Stomach (tissue), 9 donors: Measurements from ENCODE around the gene MYL11. TPM values are rescaled to one million over a fixed set of nuclear protein-coding genes. Genes with fewer than 3 reads are reported as not detected.

ENCODE experiments used
- DNase-seq, 2 donors: peaks; one replicate each; pipeline versions ENCODE4 v3.0.0 to v3.0.0-alpha.2; 2013 to 2019
- H3K27ac ChIP-seq, 5 donors: fragments of 200-600 bp in 4 of 5; sonication (generic) in 4 of 5; one replicate each; pipeline ENCODE4 v1.5.1; 2013 to 2019; ENCODE audit warnings: mild to moderate bottlenecking in 1 of 5, moderate library complexity in 1 of 5
- H3K27me3 ChIP-seq, 3 donors: fragments of 200-600 bp; sonication (generic); one replicate each; pipeline ENCODE4 v1.5.1; 2017 to 2019; ENCODE audit warnings: mixed run types in 1 of 3
- H3K36me3 ChIP-seq, 4 donors: fragments of 200-600 bp; sonication (generic); 1 replicate in 3 of 4; 2 replicates in 1 of 4; pipeline ENCODE4 v1.5.1; 2016 to 2019
- H3K4me1 ChIP-seq, 4 donors: fragments of 200-600 bp; sonication (generic); one replicate each; pipeline ENCODE4 v1.5.1; 2016 to 2019
- H3K4me3 ChIP-seq, 4 donors: fragments of 200-600 bp; sonication (generic) in 3 of 4; one replicate each; pipeline ENCODE4 v1.5.1; 2016 to 2019; ENCODE audit warnings: mild to moderate bottlenecking in 1 of 4
- H3K9me3 ChIP-seq, 4 donors: fragments of 200-600 bp; sonication (generic); one replicate each; pipeline ENCODE4 v1.5.1; 2016 to 2019
- CTCF ChIP-seq, 7 experiments: fragments of 450-650 bp in 4 of 7; fragments of 200-600 bp in 3 of 7; sonication (generic) in 3 of 7; IDR thresholded peaks; one replicate each; pipeline ENCODE4 v1.5.1; 2016 to 2019; ENCODE audit warnings: antibody characterized with exemption in 7 of 7, control low read depth in 2 of 7, mild to moderate bottlenecking in 1 of 7
- EP300 ChIP-seq: sonication (generic); formaldehyde crosslinking; IDR thresholded peaks from one replicate; pipeline ENCODE4 v1.6.1; 2017; ENCODE audit warnings: antibody characterized with exemption
- POLR2A ChIP-seq, 4 donors: fragments of 450-650 bp; IDR thresholded peaks; one replicate each; pipeline ENCODE4 v1.6.1; 2016; ENCODE audit warnings: antibody characterized with exemption in 4 of 4, control low read depth in 2 of 4, mild to moderate bottlenecking in 1 of 4, moderate library complexity in 1 of 4
- POLR2AphosphoS5 ChIP-seq, 3 donors: sonication (generic); formaldehyde crosslinking; IDR thresholded peaks; one replicate each; pipeline ENCODE4 v1.6.1; 2016; ENCODE audit warnings: antibody characterized with exemption in 3 of 3
- WGBS, 5 donors: extraction: QIAGEN DNeasy Blood & Tissue Kit in 3 of 5; methylation state at CpG; one replicate each; pipeline versions ENCODE4 v1.1.5 to v1.1.7; 2013 to 2018; 5-methylcytosine and 5-hydroxymethylcytosine counted together
- intact Hi-C: fragments of 100-400 bp; cut with DNase I; formaldehyde crosslinking; loops from one replicate; pipeline ENCODE4 v1.15.1; 2023; ENCODE audit warnings: low total_unique reads
- polyA plus RNA-seq, 3 donors: library from polyadenylated mRNA; stranded (reverse); fragments of 200-250 nt; gene quantifications; one replicate each; pipeline ENCODE4 v1.2.3, GENCODE V29; 2013
- total RNA-seq, 5 donors: library from RNA; depleted of rRNA; stranded (reverse); fragments of >200 nt; gene quantifications; one replicate each; pipeline versions ENCODE4 v1.1.0 to v1.2.3, GENCODE V29; 2014 to 2016
- donor health status: healthy with polysubstance abuse.
- donor health status: Bipolar disorder and iron deficiency.
- donor health status: healthy.

MYL11 gene
- total and polyA plus RNA-seq, 8 donors, result 1.6 to 4.7 TPM; not detected in 6

DNA sequence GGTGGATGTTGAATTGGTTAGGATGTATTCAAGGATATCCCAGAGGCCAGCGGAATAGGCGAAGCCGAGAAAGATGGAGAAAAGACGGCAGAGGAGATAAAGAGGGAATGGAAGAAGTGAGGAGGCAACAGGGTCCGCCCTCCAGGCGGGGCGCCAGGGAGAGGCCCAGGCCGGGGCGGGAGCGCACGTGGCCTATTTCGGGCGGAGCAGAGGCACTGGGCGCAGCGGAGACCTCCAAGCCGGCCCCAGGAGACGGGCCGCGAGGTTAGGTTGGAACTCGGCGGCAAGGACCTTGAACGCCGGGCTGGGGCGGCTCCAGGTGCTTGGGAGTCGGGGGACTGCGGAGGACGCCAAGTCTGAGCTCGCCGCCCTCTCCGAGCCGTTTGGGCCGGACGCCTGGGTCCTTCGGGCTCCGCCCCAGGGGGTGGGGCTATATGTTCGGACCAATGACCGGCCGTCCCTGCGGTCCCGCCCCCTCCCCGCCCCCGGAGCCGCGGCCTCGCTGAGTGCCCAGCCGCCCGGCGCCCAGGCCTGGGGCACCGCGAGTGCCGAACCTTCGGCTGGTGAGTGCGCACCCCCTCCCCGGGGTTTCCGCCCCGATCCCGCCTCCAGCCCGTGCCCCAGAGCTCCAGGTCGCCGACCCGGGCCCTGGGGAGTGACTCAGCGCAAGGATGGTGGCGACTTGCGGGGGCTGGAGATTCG, 32.7 kb downstream of the MYL11 start, which contains the start of gene ZNF771:
Gene ZNF771 (plus strand): TSS at position 505 of the 702 bp plus-strand sequence. CDS start 448 bp downstream, outside the sequence.
- no peaks in the 10 kb centered on the region for H3K9me3 ChIP-seq
- H3K4me1 ChIP-seq, result peaks cover 21 to 38% (median 31%) of the 10 kb centered on the region in 4 donors
- H3K27me3 ChIP-seq, result no peaks in the 10 kb centered on the region
- peak; percentile 95 to 97 for DNase-seq
- peak within 1 kb of the TSS; percentile 88 to 93 (median 90) for H3K27ac ChIP-seq
- peaks cover 6 to 12% (median 10%) of the 10 kb centered on the region in 4 donors for H3K36me3 ChIP-seq
- WGBS, 5 donors, result 0 to 2% (median 1%) methylated on average over 29 to 65 of the region's 65 CpGs
- TF ChIP-seq CTCF (IDR thresholded peaks at IDR 0.05), result no peak
- TF ChIP-seq POLR2A (IDR thresholded peaks at IDR 0.05), result no peak
- peak in 2 of 3 donors; percentile 19 to 76 for TF ChIP-seq POLR2AphosphoS5 (IDR thresholded peaks at IDR 0.05)
- peak within 1 kb of the TSS; percentile 56 to 77 (median 64) for H3K4me3 ChIP-seq
- intact Hi-C loops, result no loop called here

DNA sequence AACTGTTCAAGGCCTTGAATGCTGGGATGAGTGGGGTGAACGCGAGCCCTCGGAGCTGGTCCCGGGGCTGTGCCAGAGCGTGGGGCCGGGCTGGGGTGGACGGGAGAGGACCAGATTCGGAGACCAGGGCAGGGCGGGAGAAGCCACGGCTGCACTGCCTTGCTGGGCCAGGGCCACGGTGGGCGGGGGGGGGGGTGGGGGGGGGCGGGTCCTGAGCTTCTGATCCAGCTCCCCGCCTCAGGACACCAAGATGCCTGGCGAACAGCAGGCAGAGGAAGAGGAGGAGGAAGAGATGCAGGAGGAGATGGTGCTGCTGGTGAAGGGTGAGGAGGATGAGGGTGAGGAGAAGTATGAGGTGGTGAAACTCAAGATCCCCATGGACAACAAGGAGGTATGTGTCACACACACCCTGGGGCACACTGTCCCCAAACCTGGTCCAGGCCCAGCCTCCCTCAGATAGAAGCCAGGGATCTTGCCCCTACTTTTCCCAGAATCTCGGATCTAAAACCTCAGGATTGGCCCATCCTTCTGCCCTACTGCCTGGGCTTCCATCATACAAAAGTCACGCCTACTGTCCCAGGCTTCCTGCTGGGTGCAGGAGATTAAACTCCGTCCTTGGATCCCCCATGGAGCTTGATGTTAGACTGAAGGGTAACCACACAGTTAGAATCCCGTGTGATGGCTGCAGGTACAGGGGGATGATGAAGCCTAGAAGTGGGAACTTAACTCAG, 33.4 kb downstream of the MYL11 start:
- WGBS, 5 donors, result 11 to 19% (median 14%) methylated on average over 9 to 18 of the region's 19 CpGs
- H3K27ac ChIP-seq, result peak overlapping the region; percentile 88 to 93 (median 90)
- peaks cover 8 to 17% (median 11%) of the 10 kb centered on the region in 4 donors for H3K36me3 ChIP-seq
- peak overlapping the region; percentile 56 to 77 (median 64) for H3K4me3 ChIP-seq
- no peak for DNase-seq
- no peaks in the 10 kb centered on the region for H3K27me3 ChIP-seq
- intact Hi-C loops, result no loop called here
- no peaks in the 10 kb centered on the region for H3K9me3 ChIP-seq
- peaks cover 21 to 38% (median 31%) of the 10 kb centered on the region in 4 donors for H3K4me1 ChIP-seq
- TF ChIP-seq CTCF (IDR thresholded peaks at IDR 0.05) (no peak), EP300 (no peak), POLR2AphosphoS5 (IDR thresholded peaks at IDR 0.05) (no peak), POLR2A (IDR thresholded peaks at IDR 0.05) (no peak)

DNA sequence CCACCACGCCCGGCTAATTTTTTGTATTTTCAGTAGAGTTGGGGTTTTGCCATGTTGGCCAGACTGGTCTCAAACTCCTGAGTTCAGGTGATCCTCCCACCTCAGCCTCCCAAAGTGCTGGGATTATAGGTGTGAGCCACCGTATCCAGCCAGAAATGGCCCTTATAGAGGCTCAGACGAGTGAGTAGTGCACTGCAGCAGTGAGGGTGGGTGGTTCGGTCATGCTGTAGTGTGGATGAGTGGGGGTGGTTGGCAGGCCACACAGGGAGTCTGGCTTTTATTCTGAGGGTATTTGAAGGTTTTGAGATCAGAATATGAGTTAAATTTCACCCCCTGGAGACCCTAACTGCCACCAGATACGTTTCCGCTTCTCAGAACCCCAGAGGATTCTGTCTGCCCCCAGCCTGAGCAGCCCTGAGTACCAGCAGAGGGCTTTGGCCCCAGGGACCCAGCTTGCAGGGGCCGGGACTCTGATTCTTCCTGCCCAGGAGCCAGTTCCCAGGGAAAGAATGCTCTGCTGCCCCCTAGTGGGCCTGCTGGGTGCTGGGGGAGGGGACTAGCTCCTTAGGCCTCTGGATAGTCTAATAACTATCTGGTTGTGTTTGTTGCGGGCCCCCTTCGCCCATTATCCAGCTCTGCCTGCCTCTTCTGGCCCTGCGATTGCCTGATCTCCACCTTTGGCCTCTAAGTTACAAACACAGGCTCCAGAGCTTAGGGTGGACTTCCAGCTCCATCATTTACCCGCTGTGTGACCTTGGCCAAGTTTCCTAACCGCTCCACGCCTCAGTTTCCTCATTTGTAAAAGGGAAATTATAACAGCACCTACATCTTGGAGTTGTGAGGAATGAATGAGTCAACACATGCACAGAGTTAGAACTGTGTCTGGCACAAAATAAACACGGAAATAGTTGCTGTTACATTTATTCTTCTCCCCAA, 34.8 kb downstream of the MYL11 start:
- intact Hi-C loops, result loop anchor here (10.0 kb wide), 1 partner anchor 45 kb away; no protein-coding TSS in a partner anchor
- Histone ChIP-seq H3K4me1 (peaks cover 21 to 38% (median 31%) of the 10 kb centered on the region in 4 donors), H3K9me3 (no peaks in the 10 kb centered on the region), H3K4me3 (peak overlapping the region in 1 of 4 donors; percentile 9), H3K27ac (peak overlapping the region in 4 of 5 donors; percentile 24 to 88 (median 44)), H3K36me3 (peaks cover 9 to 28% (median 15%) of the 10 kb centered on the region in 4 donors), H3K27me3 (no peaks in the 10 kb centered on the region)
- DNase-seq, result peak; percentile 93 to 96
- TF ChIP-seq POLR2AphosphoS5 (IDR thresholded peaks at IDR 0.05) (peak in 2 of 3 donors; percentile 42 to 65), CTCF (IDR thresholded peaks at IDR 0.05) (peak in 5 of 7 experiments; percentile 77 to 94 (median 89)), POLR2A (IDR thresholded peaks at IDR 0.05) (no peak), EP300 (no peak)
- WGBS, 5 donors, result 39 to 45% (median 40%) methylated on average over 15 of the region's 15 CpGs
